Heart left ventricle (tissue), 16 donors: ENCODE results near the gene MAML3. TPM values are rescaled to one million over a fixed set of nuclear protein-coding genes. Genes with fewer than 3 reads are reported as not detected.

ENCODE experiments used
- ATAC-seq, 4 donors: fragments of 200-7000 bp; cut with Tn5 transposase; one replicate each; pipeline ENCODE4 v1.9.1; 2020 to 2022; ENCODE audit warnings: moderate library complexity in 4 of 4, mild to moderate bottlenecking in 3 of 4, moderate number of reproducible peaks in 1 of 4
- DNase-seq, 5 donors: peaks; one replicate each; pipeline ENCODE4 v3.0.0-alpha.2; 2020
- H3K27ac ChIP-seq, 12 donors: fragments of 200-600 bp; sonication (generic) in 4 of 12; one replicate each; pipeline versions ENCODE4 v1.5.0 to v1.8.0; 2016 to 2022; ENCODE audit warnings: mild to moderate bottlenecking in 2 of 12
- H3K27me3 ChIP-seq, 9 donors: fragments of 200-600 bp; sonication (generic) in 2 of 9; one replicate each; pipeline versions ENCODE4 v1.5.1 to v1.8.0; 2016 to 2022; ENCODE audit warnings: mild to moderate bottlenecking in 3 of 9
- H3K36me3 ChIP-seq, 9 donors: fragments of 200-600 bp; sonication (generic) in 2 of 9; one replicate each; pipeline versions ENCODE4 v1.5.0 to v1.8.0; 2018 to 2022; ENCODE audit warnings: mild to moderate bottlenecking in 2 of 9
- H3K4me1 ChIP-seq, 12 donors: fragments of 200-600 bp; sonication (generic) in 4 of 12; one replicate each; pipeline versions ENCODE4 v1.5.0 to v1.8.0; 2016 to 2022; ENCODE audit warnings: mild to moderate bottlenecking in 3 of 12
- H3K4me3 ChIP-seq, 12 donors: fragments of 200-600 bp; sonication (generic) in 4 of 12; one replicate each; pipeline versions ENCODE4 v1.5.0 to v1.8.0; 2017 to 2022; ENCODE audit warnings: mild to moderate bottlenecking in 9 of 12, moderate library complexity in 4 of 12
- H3K9me3 ChIP-seq, 12 donors: fragments of 200-600 bp; sonication (generic) in 4 of 12; one replicate each; pipeline versions ENCODE4 v1.5.0 to v1.8.0; 2016 to 2022; ENCODE audit warnings: mild to moderate bottlenecking in 1 of 12
- POLR2A ChIP-seq, 2 donors: fragments of 450-650 bp; IDR thresholded peaks; one replicate each; pipeline ENCODE4 v1.6.1; 2017; ENCODE audit warnings: antibody characterized with exemption in 2 of 2, mild to moderate bottlenecking in 2 of 2, moderate library complexity in 2 of 2
- WGBS, 4 donors: extraction: QIAGEN DNeasy Blood & Tissue Kit in 2 of 4; methylation state at CpG; one replicate each; pipeline versions ENCODE4 v1.1.5 to v1.1.7; 2013 to 2018; 5-methylcytosine and 5-hydroxymethylcytosine counted together
- intact Hi-C, 10 donors: fragments of 100-400 bp; cut with DNase I; formaldehyde crosslinking; loops; one replicate each; pipeline versions ENCODE4 v1.11.1 to v1.14.2; 2022
- polyA plus RNA-seq, 2 donors: library from polyadenylated mRNA; stranded (reverse); fragments of 200-250 nt; gene quantifications; one replicate each; pipeline ENCODE4 v1.2.3, GENCODE V29; 2013
- total RNA-seq, 9 donors: library from RNA; depleted of rRNA in 2 of 9; stranded (reverse); fragments of >200 nt in 2 of 9; fragmentation: NEBNext Ultra II Directional in 3 of 9; extraction: Animal tissue kit (Norgen Biotek cat#: 25700) in 3 of 9; gene quantifications; one replicate each; pipeline versions ENCODE4 v1.1.0 to v1.2.4, GENCODE V29; 2016 to 2023
- TF ChIP-seq, protein P1 (sequence below), 12 donors: fragments of 200-600 bp; sonication (generic) in 4 of 12; IDR thresholded peaks; one replicate each; pipeline versions ENCODE4 v1.5.0 to v1.8.0; 2018 to 2022; ENCODE audit warnings: antibody characterized with exemption in 12 of 12, mild to moderate bottlenecking in 5 of 12
- donor health status: ischemic (EF 13 %, LVEDD 7.1; RV severe dilation, severe dysfunction).
- donor health status: healthy with polysubstance abuse.
- donor health status: DM: no; HTN: yes; CAD: no.
- donor health status: DM: no; HTN: no; CAD: no.
- donor health status: ischemic (EF 25% LVEDD 6.9; RV normal size, moderate dysfunction).
- donor health status: ischemic (EF 25% LVEDD 5.7; RV mildly dilated, moderate dysfunction).
- donor health status: healthy.
- donor health status: DM: yes; HTN: yes; CAD: no.
- donor health status: ischemic (EF 35%, LVEDD 5.7; RV mildly dilated, moderate dysfunction).
- donor health status: nonischemic (EF 11% LVEDD 7.7; RV severe dilation, severe dysfunction).
- donor health status: DM: yes; HTN: yes; CAD: no.
- donor health status: PGD.
- donor health status: ischemic (EF 29% LVEDD 5.4; RV normal size, mild dysfunction).
- donor health status: nonischemic (EF 23%, LVEDD 6.1; RV moderate dilation, normal function).

The MAML3 gene
- total and polyA plus RNA-seq, 11 donors: 0.76 to 5.9 (median 2.4) TPM

DNA sequence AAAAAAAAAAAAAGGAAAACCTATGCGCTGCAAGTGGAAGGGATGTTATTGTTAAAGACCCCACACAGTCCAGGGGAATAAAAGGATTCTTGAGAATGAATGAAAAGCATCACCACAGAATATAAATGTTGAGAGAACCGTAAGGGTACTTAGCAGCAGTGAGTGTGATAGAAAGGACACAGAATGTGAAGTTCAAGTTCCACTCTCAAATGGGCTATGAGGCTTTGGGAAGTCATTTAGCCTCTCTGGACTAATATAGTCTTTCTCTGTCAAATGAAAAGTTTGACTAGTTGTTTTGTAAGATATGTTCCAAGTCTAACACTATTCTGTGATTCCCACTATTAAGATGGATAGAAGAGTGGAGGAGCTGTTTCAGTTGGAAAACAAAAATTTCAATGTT, 35.8 kb upstream of the MAML3 start:
- Histone ChIP-seq H3K4me3 (no peak overlapping the region), H3K9me3 (no peaks in the 10 kb centered on the region), H3K27me3 (no peaks in the 10 kb centered on the region), H3K4me1 (peaks cover 0 to 11% (median 1%) of the 10 kb centered on the region in 12 donors), H3K36me3 (no peaks in the 10 kb centered on the region), H3K27ac (no peak overlapping the region)
- DNase-seq: no peak
- 82 to 87% (median 85%) methylated on average over 2 of the region's 2 CpGs for WGBS, 4 donors
- intact Hi-C loops: no loop called here
- ATAC-seq: no peak
- TF ChIP-seq, protein P1, sequence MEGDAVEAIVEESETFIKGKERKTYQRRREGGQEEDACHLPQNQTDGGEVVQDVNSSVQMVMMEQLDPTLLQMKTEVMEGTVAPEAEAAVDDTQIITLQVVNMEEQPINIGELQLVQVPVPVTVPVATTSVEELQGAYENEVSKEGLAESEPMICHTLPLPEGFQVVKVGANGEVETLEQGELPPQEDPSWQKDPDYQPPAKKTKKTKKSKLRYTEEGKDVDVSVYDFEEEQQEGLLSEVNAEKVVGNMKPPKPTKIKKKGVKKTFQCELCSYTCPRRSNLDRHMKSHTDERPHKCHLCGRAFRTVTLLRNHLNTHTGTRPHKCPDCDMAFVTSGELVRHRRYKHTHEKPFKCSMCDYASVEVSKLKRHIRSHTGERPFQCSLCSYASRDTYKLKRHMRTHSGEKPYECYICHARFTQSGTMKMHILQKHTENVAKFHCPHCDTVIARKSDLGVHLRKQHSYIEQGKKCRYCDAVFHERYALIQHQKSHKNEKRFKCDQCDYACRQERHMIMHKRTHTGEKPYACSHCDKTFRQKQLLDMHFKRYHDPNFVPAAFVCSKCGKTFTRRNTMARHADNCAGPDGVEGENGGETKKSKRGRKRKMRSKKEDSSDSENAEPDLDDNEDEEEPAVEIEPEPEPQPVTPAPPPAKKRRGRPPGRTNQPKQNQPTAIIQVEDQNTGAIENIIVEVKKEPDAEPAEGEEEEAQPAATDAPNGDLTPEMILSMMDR (IDR thresholded peaks at IDR 0.05): no peak
- TF ChIP-seq POLR2A (IDR thresholded peaks at IDR 0.05): no peak

DNA sequence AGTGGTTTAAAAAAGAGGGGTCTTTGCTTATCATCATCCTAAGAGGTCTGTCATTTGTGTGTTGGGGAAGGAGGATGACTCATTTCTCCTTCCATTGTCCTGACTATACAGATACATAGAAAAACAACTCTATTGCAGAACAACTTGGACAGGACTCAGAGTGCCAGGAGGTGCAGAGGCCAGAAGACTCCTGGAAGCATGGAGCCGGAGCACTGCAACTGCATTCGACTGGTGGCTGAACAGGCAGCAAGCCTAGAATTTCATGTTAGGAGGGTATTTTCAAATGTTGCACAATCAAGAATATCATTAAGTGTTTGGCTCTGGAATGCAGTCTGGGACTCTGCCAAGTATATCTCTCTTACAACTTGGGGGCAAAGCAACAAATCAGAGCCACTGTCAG, 35.0 kb upstream of the MAML3 start:
- TF ChIP-seq POLR2A (IDR thresholded peaks at IDR 0.05): no peak
- TF ChIP-seq, protein P1 (IDR thresholded peaks at IDR 0.05): no peak
- Histone ChIP-seq H3K36me3 (no peaks in the 10 kb centered on the region), H3K27ac (no peak overlapping the region), H3K4me3 (no peak overlapping the region), H3K9me3 (no peaks in the 10 kb centered on the region), H3K27me3 (no peaks in the 10 kb centered on the region), H3K4me1 (peaks cover 0 to 11% (median 1%) of the 10 kb centered on the region in 12 donors)
- DNase-seq: no peak
- intact Hi-C loops: no loop called here
- WGBS, 4 donors: 62 to 69% (median 65%) methylated on average over 2 of the region's 2 CpGs
- ATAC-seq: peak in 2 of 4 donors; percentile 42 to 54

DNA sequence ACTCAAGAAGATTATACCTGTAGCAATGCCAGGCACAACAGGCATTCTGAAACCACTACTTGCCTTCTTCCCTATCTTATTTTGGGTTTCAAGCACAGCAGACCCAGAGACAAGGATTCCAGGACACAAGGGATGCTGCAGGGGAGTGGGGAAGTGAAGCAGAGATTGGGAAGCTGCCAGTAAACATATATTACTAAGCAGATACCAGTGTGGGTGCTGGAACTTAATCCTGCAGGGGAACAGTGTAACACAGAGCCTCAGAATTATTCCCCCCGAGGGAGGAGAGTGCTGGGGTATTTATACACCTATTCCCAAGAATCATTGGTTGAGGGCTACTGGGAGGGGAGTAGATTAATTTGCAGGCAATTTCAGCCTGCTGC, 33.3 kb upstream of the MAML3 start:
- H3K4me1 ChIP-seq: peaks cover 0 to 11% (median 1%) of the 10 kb centered on the region in 12 donors
- no peak for ATAC-seq

DNA sequence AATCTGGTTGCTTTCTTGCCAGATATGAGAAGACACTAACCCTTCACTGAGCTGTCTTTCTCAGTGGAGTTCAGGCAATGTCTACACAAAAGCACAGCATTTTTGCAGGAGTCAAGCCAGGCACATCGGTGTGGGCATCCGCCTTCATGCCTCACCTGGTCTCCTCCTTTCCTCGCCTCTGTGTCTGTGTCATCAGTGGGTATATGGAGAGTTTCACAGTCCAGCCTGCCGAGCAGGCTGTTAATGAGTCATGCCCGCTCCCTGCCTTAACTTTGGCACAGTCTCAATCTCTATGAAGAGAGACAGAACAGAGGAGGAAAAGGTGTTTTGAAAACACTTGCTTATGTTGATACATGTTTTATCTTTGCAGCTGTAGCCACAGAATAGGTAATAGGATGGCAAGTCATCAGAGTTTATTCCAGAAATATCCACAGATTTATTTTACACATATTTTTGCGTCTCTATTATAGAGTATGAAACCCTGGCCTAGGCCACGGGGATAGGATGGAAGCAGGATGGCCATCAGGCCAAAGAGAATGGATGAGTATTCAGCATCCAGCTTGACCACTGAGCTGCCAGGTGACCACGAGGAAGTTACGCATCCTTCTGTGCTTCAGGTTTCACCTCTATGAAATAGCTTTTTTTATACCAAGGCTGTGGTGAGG, 32.8 kb upstream of the MAML3 start:
- no peak for DNase-seq
- ATAC-seq: no peak
- H3K4me1 ChIP-seq: peaks cover 0 to 11% (median 1%) of the 10 kb centered on the region in 12 donors
- TF ChIP-seq, protein P1 (IDR thresholded peaks at IDR 0.05): no peak
- TF ChIP-seq POLR2A (IDR thresholded peaks at IDR 0.05): no peak
- 88 to 89% (median 88%) methylated on average over 9 of the region's 9 CpGs for WGBS, 4 donors
- no peaks in the 10 kb centered on the region for H3K36me3 ChIP-seq
- H3K9me3 ChIP-seq: no peaks in the 10 kb centered on the region
- H3K4me3 ChIP-seq: no peak overlapping the region
- no peaks in the 10 kb centered on the region for H3K27me3 ChIP-seq
- intact Hi-C loops: no loop called here
- H3K27ac ChIP-seq: peak overlapping the region in 1 of 12 donors; percentile 66

More for the DNA sequence above, 33.3 kb upstream of the MAML3 start:
- no peak for DNase-seq
- Histone ChIP-seq H3K4me3 (no peak overlapping the region), H3K9me3 (no peaks in the 10 kb centered on the region), H3K27me3 (no peaks in the 10 kb centered on the region), H3K36me3 (no peaks in the 10 kb centered on the region), H3K27ac (peak overlapping the region in 1 of 12 donors; percentile 66)
- intact Hi-C loops: no loop called here
- TF ChIP-seq, protein P1 (IDR thresholded peaks at IDR 0.05): no peak
- TF ChIP-seq POLR2A (IDR thresholded peaks at IDR 0.05): no peak
- 80 to 92% (median 83%) methylated on average over 1 of the region's 1 CpG for WGBS, 4 donors
